ENCODE results near the gene PPP1R12B.

DNA sequence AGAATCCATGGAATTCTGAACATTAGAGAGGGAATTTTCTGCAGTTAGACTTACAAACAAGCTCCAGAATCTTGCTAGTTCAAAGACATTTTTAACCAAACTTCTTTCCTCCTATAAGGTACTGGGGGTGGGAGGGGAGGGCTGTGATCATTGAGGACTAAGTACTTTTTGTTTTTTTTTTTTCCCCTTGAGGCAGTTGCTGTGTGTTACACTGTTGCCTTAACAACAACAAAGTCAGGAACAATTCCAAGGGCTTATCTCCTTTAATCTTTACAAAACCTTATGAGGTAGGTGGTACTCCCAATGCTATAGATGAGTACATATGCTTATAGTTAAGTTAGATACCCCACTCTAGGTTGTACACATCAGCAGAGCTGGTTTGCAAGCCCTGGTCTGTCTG lies 62.9 kb downstream of the PPP1R12B start:
- no peak for TF ChIP-seq EZH2 (IDR thresholded peaks at IDR 0.05; ENCODE audit: low read depth)
- TF ChIP-seq, protein P1, sequence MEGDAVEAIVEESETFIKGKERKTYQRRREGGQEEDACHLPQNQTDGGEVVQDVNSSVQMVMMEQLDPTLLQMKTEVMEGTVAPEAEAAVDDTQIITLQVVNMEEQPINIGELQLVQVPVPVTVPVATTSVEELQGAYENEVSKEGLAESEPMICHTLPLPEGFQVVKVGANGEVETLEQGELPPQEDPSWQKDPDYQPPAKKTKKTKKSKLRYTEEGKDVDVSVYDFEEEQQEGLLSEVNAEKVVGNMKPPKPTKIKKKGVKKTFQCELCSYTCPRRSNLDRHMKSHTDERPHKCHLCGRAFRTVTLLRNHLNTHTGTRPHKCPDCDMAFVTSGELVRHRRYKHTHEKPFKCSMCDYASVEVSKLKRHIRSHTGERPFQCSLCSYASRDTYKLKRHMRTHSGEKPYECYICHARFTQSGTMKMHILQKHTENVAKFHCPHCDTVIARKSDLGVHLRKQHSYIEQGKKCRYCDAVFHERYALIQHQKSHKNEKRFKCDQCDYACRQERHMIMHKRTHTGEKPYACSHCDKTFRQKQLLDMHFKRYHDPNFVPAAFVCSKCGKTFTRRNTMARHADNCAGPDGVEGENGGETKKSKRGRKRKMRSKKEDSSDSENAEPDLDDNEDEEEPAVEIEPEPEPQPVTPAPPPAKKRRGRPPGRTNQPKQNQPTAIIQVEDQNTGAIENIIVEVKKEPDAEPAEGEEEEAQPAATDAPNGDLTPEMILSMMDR (conservative IDR thresholded peaks at IDR 0.05), result no peak
